ENCODE measurements around the gene PARN.
"Not testable (repeated sequence)": the region's sequence is repeated elsewhere in the genome, so short reads cannot be mapped to it uniquely, and the experiment has no call there.

PARN gene

GRCh38 chr16:14632693-14633569 is 2.9 kb upstream of the PARN start, which contains the start of gene BFAR:
Gene BFAR (plus strand): TSS chr16:14632951. CDS start chr16:14644347, 11,396 bp downstream.
- DNase-seq (ENCODE audit: low spot score): peak; percentile 92

- not testable (repeated sequence) for DNase-seq (ENCODE audit: low spot score)
Observed at GRCh38 chr16:14630620-14631330, 715 bp upstream of the PARN start.

- no peak for DNase-seq (ENCODE audit: low spot score)
Observed at GRCh38 chr16:14629612-14629918, 495 bp downstream of the PARN start.

- DNase-seq (ENCODE audit: low spot score): no peak
Observed at GRCh38 chr16:14628806-14629611, 1.1 kb downstream of the PARN start.

GRCh38 chr16:14627078-14627477 is 3.0 kb downstream of the PARN start:
- DNase-seq (ENCODE audit: low spot score): no peak

- DNase-seq (ENCODE audit: low spot score): no peak
Observed at GRCh38 chr16:14618566-14618965, 11.5 kb downstream of the PARN start.

GRCh38 chr16:14616280-14616679 is 13.8 kb downstream of the PARN start:
- no peak for DNase-seq (ENCODE audit: low spot score)

GRCh38 chr16:14613991-14614390 is 16.1 kb downstream of the PARN start:
- no peak for DNase-seq (ENCODE audit: low spot score)

- no peak for DNase-seq (ENCODE audit: low spot score)
Observed at GRCh38 chr16:14611660-14612059, 18.4 kb downstream of the PARN start.

- no peak for DNase-seq (ENCODE audit: low spot score)
Observed at GRCh38 chr16:14609716-14610115, 20.3 kb downstream of the PARN start.

GRCh38 chr16:14608604-14609003 is 21.5 kb downstream of the PARN start:
- no peak for DNase-seq (ENCODE audit: low spot score)

- DNase-seq (ENCODE audit: low spot score): no peak
Observed at GRCh38 chr16:14608111-14608566, 21.9 kb downstream of the PARN start.

- no peak for DNase-seq (ENCODE audit: low spot score)
Observed at GRCh38 chr16:14606102-14606501, 24.0 kb downstream of the PARN start.

GRCh38 chr16:14602443-14602963 is 27.6 kb downstream of the PARN start:
- DNase-seq (ENCODE audit: low spot score): no peak

GRCh38 chr16:14600164-14600563 is 29.9 kb downstream of the PARN start:
- DNase-seq (ENCODE audit: low spot score): no peak

GRCh38 chr16:14586637-14587305 is 43.3 kb downstream of the PARN start:
- no peak for DNase-seq (ENCODE audit: low spot score)

- no peak for DNase-seq (ENCODE audit: low spot score)
Observed at GRCh38 chr16:14585287-14585686, 44.8 kb downstream of the PARN start.

- DNase-seq (ENCODE audit: low spot score): not testable (repeated sequence)
Observed at GRCh38 chr16:14580926-14581325, 49.1 kb downstream of the PARN start.

GRCh38 chr16:14579266-14579665 is 50.8 kb downstream of the PARN start:
- DNase-seq (ENCODE audit: low spot score): no peak

- DNase-seq (ENCODE audit: low spot score): no peak
Observed at GRCh38 chr16:14576532-14576931, 53.5 kb downstream of the PARN start.

GRCh38 chr16:14576069-14576468 is 54.0 kb downstream of the PARN start:
- DNase-seq (ENCODE audit: low spot score): no peak
